Measurements from ENCODE around the gene HBG1.

GRCh38 chr11:5204787-5205186 is 44.9 kb downstream of the HBG1 start:
- no peak for TF ChIP-seq BACH2 (CRISPR knock-in tag; IDR thresholded peaks at IDR 0.05; ENCODE audit: borderline replicate concordance)
- TF ChIP-seq ARNTL (CRISPR knock-in tag; IDR thresholded peaks at IDR 0.05; ENCODE audit: borderline replicate concordance, low read depth): no peak
- TF ChIP-seq ZNF70 (CRISPR knock-in tag; IDR thresholded peaks at IDR 0.05): no peak
- no peak for TF ChIP-seq CSDC2 (CRISPR knock-in tag; IDR thresholded peaks at IDR 0.05)
- TF ChIP-seq RARB (CRISPR knock-in tag; IDR thresholded peaks at IDR 0.05): no peak
- no peak for TF ChIP-seq ZFP3 (CRISPR knock-in tag; IDR thresholded peaks at IDR 0.05)
- TF ChIP-seq TCF4 (CRISPR knock-in tag; IDR thresholded peaks at IDR 0.05; ENCODE audit: borderline replicate concordance): no peak
- TF ChIP-seq PATZ1 (CRISPR knock-in tag; IDR thresholded peaks at IDR 0.05; ENCODE audit: borderline replicate concordance): no peak
- TF ChIP-seq ESRRG (CRISPR knock-in tag; IDR thresholded peaks at IDR 0.05): no peak

All from SK-N-SH treated with all-trans-retinoic acid at 6 μM for 48 hours (cell line).